GM10266 (cell line): ENCODE data around the gene NFE2L2.

ENCODE experiments used
- DNase-seq: peaks from one replicate; pipeline ENCODE4 v3.0.0; 2012; ENCODE audit errors: extremely low spot score
- TF ChIP-seq, protein P1 (sequence below): IDR thresholded peaks from 2 replicates; pipeline ENCODE4 v1.5.1; 2012; ENCODE audit warnings: mild to moderate bottlenecking, low read depth; ENCODE audit not compliant: control insufficient read depth, insufficient read depth; ENCODE audit errors: missing control alignments

NFE2L2 gene

GRCh38 chr2:177255227-177255601 lies 9.3 kb downstream of the NFE2L2 start:
- no peak for DNase-seq
- TF ChIP-seq, protein P1, sequence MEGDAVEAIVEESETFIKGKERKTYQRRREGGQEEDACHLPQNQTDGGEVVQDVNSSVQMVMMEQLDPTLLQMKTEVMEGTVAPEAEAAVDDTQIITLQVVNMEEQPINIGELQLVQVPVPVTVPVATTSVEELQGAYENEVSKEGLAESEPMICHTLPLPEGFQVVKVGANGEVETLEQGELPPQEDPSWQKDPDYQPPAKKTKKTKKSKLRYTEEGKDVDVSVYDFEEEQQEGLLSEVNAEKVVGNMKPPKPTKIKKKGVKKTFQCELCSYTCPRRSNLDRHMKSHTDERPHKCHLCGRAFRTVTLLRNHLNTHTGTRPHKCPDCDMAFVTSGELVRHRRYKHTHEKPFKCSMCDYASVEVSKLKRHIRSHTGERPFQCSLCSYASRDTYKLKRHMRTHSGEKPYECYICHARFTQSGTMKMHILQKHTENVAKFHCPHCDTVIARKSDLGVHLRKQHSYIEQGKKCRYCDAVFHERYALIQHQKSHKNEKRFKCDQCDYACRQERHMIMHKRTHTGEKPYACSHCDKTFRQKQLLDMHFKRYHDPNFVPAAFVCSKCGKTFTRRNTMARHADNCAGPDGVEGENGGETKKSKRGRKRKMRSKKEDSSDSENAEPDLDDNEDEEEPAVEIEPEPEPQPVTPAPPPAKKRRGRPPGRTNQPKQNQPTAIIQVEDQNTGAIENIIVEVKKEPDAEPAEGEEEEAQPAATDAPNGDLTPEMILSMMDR = no peak

DNA sequence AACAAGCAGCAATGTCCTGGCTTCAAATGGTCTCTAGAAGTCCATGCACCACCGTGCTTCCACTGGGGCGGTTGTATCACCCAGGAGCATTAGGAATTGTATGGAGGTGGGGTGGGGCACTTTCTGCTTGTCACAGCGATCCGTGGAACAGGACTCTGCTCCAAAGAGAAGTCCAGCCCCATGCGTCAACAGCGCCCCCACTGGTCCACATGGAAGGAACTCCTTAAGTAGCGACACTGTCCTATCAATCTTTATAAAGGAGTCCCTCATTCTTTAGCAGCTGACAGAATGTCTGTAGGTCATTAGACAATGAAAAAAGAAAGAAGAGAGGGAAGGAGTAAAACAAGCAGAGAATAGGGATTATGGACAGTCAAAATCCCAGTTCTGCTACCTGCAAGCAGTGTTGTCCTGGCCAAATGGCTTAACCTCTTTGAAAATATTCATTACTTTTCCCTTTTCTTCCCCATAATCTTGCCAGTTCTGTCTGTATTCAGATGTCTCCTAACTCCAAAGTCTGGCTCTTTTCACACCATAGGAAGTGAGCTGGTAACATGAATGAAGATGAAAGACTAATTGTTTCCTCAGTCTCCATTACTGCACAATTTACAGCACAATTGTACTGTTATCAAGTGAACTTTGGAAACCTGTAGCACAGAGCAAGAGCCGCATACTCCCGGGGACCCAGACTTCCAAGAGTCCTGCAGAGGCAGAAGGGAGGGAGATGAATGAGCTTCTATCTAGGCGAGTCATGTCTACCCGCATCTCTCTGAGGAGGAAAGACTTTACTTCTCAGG lies 9.9 kb downstream of the NFE2L2 start:
- no peak for DNase-seq
- TF ChIP-seq, protein P1 = peak; percentile 29

GRCh38 chr2:177253704-177254103 lies 10.8 kb downstream of the NFE2L2 start:
- no peak for DNase-seq
- TF ChIP-seq, protein P1 = no peak

- no peak for DNase-seq
- TF ChIP-seq, protein P1 = no peak
Observed at GRCh38 chr2:177252808-177253531, 11.6 kb downstream of the NFE2L2 start.

- TF ChIP-seq, protein P1 = no peak
- no peak for DNase-seq
Observed at GRCh38 chr2:177251165-177251542, 13.4 kb downstream of the NFE2L2 start.

GRCh38 chr2:177250461-177250860 lies 14.1 kb downstream of the NFE2L2 start:
- no peak for DNase-seq
- TF ChIP-seq, protein P1 = no peak

DNA sequence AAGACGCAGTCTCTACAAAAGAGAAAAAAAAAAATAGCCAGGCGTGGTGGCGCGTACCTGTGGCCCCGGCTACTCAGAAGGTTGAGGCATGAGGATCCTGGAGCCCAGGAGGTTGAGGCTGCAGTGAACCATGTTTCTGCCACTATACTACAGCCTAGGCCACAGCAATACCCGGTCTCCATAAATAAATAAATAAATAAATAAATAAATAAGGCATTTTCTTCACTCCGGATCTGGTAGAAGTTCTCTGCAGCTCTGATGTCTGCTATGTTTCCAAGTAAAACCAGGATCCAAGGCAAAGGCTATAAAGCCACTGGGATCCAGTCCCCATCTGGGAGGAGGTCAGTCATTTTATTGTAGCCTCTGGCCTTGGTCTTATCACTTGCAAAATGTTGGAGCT lies 15.5 kb downstream of the NFE2L2 start:
- no peak for DNase-seq
- TF ChIP-seq, protein P1 = no peak
